ENCODE results near the gene NEMP2. TPM values are rescaled to one million over a fixed set of nuclear protein-coding genes. Genes with fewer than 3 reads are reported as not detected.

Gene NEMP2
- total and polyA plus RNA-seq, 2 of the 4 experiments (the other 2 are of a cell fraction) = 1.1 to 1.3 TPM

GRCh38 chr2:190579915-190580846 is 45.7 kb upstream of the NEMP2 start (continued):
- TF ChIP-seq MXI1 (IDR thresholded peaks at IDR 0.05; ENCODE audit: borderline replicate concordance, low read depth, low read length) = no peak

GRCh38 chr2:190579058-190579410 is 44.5 kb upstream of the NEMP2 start:
- no peak overlapping the region for H3K27ac ChIP-seq (ENCODE audit: insufficient read depth, low read length)
- CTCF ChIA-PET = interaction anchor here (0.6 kb wide), 1 partner anchor 312 kb away, joined by 4 read pairs; no protein-coding TSS in a partner anchor
- no peaks in the 10 kb centered on the region for H4K20me1 ChIP-seq (ENCODE audit: insufficient read depth, low read length)

More at GRCh38 chr2:190579058-190579410, 44.5 kb upstream of the NEMP2 start:
- H2BK120ac ChIP-seq (ENCODE audit: low read depth, low read length) = no peak overlapping the region
- no peak overlapping the region for H3K4me3 ChIP-seq (ENCODE audit: insufficient read depth, low read depth, low read length)
- no peak overlapping the region for H2AK5ac ChIP-seq (ENCODE audit: low read depth, low read length)
- no peak overlapping the region for H2BK15ac ChIP-seq (ENCODE audit: low read depth, low read length)
- H3K56ac ChIP-seq (ENCODE audit: extremely low read depth, insufficient read depth, low read length) = no peak overlapping the region
- H3K18ac ChIP-seq (ENCODE audit: low read depth, low read length) = no peak overlapping the region
- no peak overlapping the region for H3K9ac ChIP-seq (ENCODE audit: low read depth, low read length)
- H3K79me1 ChIP-seq (ENCODE audit: low read depth in 1 of 2, low read length in 2 of 2) = no peaks in the 10 kb centered on the region
- H3K27me3 ChIP-seq (ENCODE audit: control insufficient read depth, insufficient read depth, low read length) = no peaks in the 10 kb centered on the region
- H3K4me2 ChIP-seq (ENCODE audit: low read depth, low read length) = no peak overlapping the region
- H2AK9ac ChIP-seq (replicated peaks; ENCODE audit: low read depth, low read length, poor library complexity) = no peak overlapping the region
- H3K23ac ChIP-seq (ENCODE audit: low read depth, low read length) = no peak overlapping the region
- POLR2A ChIA-PET (ENCODE audit: unreplicated experiment) = no interaction called here
- no peak overlapping the region for H4K8ac ChIP-seq (ENCODE audit: low read depth in 2 of 2, low read length in 2 of 2)
- H3K9me3 ChIP-seq (ENCODE audit: control insufficient read depth, insufficient read depth, low read length) = no peaks in the 10 kb centered on the region
- no peak overlapping the region for H4K91ac ChIP-seq (ENCODE audit: insufficient read depth, low read depth, low read length)
- no peaks in the 10 kb centered on the region; the same call in 1 of the 2 replicates for H3K9me1 ChIP-seq (ENCODE audit: insufficient read depth, low read length)
- in situ Hi-C loops (cut with MboI; ENCODE audit: low sequenced_read_pairs) = no loop called here
- dilution Hi-C loops (cut with HindIII; ENCODE audit: low sequenced_read_pairs, unreplicated experiment) = no loop called here
- no peak overlapping the region for H3K4ac ChIP-seq (ENCODE audit: low read depth, low read length)
- ATAC-seq (ENCODE audit: low read depth) (no peak; the same call in 1 of the 2 replicates), DNase-seq (no peak)
- no peak overlapping the region for H2AFZ ChIP-seq (replicated peaks; ENCODE audit: low read length, poor library complexity)
- WGBS, 2 experiments (ENCODE audit: extremely low coverage in 2 of 2, insufficient read length in 1 of 2) = no CpG with 5 or more reads among the region's 2 CpGs
- no TSS peak for BruUV-seq (replicated peaks)
- peaks cover 4% of the 10 kb centered on the region; the same call in 1 of the 2 replicates for H3K4me1 ChIP-seq (ENCODE audit: control insufficient read depth, insufficient read depth, low read length)
- H2BK5ac ChIP-seq (ENCODE audit: low read depth, low read length, poor library complexity, severe bottlenecking) = no peak overlapping the region
- no peak overlapping the region for H3K14ac ChIP-seq (replicated peaks; ENCODE audit: low read depth, low read length)
- no peak overlapping the region for H2BK20ac ChIP-seq (ENCODE audit: low read depth, low read length)
- intact Hi-C loops (cut with micrococcal nuclease) = no loop called here
- no peaks in the 10 kb centered on the region for H3K36me3 ChIP-seq (ENCODE audit: control insufficient read depth, insufficient read depth, low read length)
- H4K5ac ChIP-seq (ENCODE audit: low read depth, low read length) = no peak overlapping the region
- no peak for TF ChIP-seq RAD21 (IDR thresholded peaks at IDR 0.05; ENCODE audit: low read length)
